Small intestine (tissue), 4 donors: Measurements from ENCODE around the gene ATG14. TPM values are rescaled to one million over a fixed set of nuclear protein-coding genes. Genes with fewer than 3 reads are reported as not detected.

Source experiments
- polyA plus RNA-seq, 4 donors: library from polyadenylated mRNA; stranded (reverse) in 3 of 4; unstranded in 1 of 4; fragments of 200-250 nt in 3 of 4; fragments of 120-200 nt in 1 of 4; gene quantifications; one replicate each; pipeline versions ENCODE4 v1.2.1 to v1.2.3, GENCODE V29; 2013
- donor health status: healthy with polysubstance abuse.
- donor health status: Bipolar disorder and iron deficiency.
- donor health status: healthy.

The ATG14 gene
- polyA plus RNA-seq, 4 donors, result 3.5 to 19.8 (median 5.9) TPM

Other genes with a start within 250 kb of the ATG14 start
- 10 to 100 TPM in 2 of 4 donors, 1 to 10 TPM in 1, under 1 TPM in 1; 0.81 to 13.2 (median 6.6) TPM for gene DLGAP5, start 220.2 kb downstream of the ATG14 start, polyA plus RNA-seq
- 10 to 100 TPM; 13.5 to 30.1 (median 14.9) TPM for gene FBXO34, start 140.4 kb downstream of the ATG14 start, polyA plus RNA-seq
- gene TBPL2, start 28.8 kb upstream of the ATG14 start, polyA plus RNA-seq, result under 1 TPM in 1 of 4 donors, not detected in 3; 0.35 TPM
- gene KTN1, start 168.4 kb upstream of the ATG14 start, polyA plus RNA-seq, result 100 to 1,000 TPM in 1 of 4 donors, 10 to 100 TPM in 3; 42.9 to 103 (median 67.8) TPM